ENCODE data around the gene NRXN3.

Gene NRXN3

DNA sequence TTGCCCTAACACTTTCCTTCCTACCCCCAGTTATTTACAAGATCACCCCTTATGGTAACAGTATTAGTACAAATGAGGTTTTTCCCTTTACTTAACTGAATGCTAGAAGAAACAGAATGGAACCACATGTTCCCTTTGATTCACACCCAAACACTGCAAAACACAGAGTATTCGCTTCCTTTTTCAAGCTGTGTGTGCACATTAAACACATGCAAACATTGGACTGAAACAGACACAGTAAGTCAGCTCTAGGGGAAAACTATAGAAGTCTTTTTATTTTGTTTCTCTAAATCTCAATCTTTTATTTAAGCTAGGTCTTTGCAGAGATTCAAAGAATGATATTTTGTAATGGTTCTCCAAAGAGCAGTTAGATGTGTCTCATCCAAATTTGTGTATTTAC lies 1312.7 kb downstream of the NRXN3 start:
- H3K4me3 ChIP-seq (ENCODE audit: low read depth in 1 of 2, low read length in 2 of 2) = no peak overlapping the region
- no peaks in the 10 kb centered on the region for H3K9me3 ChIP-seq (ENCODE audit: low read length)
- no peak overlapping the region for H3K27ac ChIP-seq (ENCODE audit: low read depth, low read length)
- no peaks in the 10 kb centered on the region for H3K36me3 ChIP-seq (ENCODE audit: insufficient read depth, low read length)
- H3K4me1 ChIP-seq (ENCODE audit: insufficient read depth, low read length) = no peaks in the 10 kb centered on the region
- H3K27me3 ChIP-seq (ENCODE audit: control insufficient read depth in 1 of 2, insufficient read depth in 2 of 2, low read length in 2 of 2) = no peaks in the 10 kb centered on the region
- no peak overlapping the region for H3K9ac ChIP-seq (ENCODE audit: low read length)

DNA sequence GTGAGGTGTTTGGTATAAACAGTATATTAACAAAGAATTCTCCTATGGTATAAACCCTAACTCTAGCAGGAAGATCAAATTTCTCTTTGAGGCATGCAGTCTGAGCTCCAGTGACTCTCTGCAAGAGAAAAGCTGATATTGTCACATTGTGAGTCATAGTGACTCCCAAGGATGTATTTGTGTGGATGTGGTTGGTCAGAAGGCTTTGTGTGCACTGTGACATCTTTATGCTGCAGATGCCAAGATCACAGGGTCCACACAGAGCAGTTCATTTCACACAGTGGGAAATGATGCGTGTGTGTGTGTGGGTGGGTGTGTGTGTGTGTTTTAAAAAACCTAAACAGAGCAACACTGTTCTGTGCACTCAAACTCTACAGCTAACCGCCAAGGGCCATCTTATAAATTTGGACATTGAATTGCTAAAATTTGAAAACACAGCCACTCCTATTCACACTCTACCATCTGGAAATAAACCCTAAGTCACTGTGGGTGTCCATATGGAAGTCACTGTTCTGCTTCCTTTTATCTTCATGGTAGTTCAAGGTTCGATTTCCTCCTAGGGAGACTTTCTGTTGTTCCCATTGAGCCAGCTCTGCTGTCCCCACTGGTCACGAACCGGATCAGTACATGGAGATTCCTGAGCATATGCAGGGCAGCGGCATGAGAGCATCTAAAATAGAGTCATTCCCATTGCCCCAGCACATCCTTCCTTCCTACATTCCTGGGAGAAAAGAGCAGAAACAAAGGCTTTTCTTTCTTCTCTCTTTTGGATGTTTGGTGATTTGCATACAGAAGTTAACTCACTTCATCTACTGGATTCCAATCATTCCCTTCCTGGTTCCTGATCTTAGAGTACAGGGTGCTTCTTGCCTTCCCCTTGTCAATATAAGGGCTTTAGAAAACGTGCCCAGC lies 1313.6 kb downstream of the NRXN3 start:
- H3K9me3 ChIP-seq (ENCODE audit: low read length) = no peaks in the 10 kb centered on the region
- no peak overlapping the region for H3K27ac ChIP-seq (ENCODE audit: low read depth, low read length)
- no peak overlapping the region for H3K4me3 ChIP-seq (ENCODE audit: low read depth in 1 of 2, low read length in 2 of 2)
- no peak overlapping the region for H3K9ac ChIP-seq (ENCODE audit: low read length)
- no peaks in the 10 kb centered on the region for H3K4me1 ChIP-seq (ENCODE audit: insufficient read depth, low read length)
- no peaks in the 10 kb centered on the region for H3K36me3 ChIP-seq (ENCODE audit: insufficient read depth, low read length)
- no peaks in the 10 kb centered on the region for H3K27me3 ChIP-seq (ENCODE audit: control insufficient read depth in 1 of 2, insufficient read depth in 2 of 2, low read length in 2 of 2)

DNA sequence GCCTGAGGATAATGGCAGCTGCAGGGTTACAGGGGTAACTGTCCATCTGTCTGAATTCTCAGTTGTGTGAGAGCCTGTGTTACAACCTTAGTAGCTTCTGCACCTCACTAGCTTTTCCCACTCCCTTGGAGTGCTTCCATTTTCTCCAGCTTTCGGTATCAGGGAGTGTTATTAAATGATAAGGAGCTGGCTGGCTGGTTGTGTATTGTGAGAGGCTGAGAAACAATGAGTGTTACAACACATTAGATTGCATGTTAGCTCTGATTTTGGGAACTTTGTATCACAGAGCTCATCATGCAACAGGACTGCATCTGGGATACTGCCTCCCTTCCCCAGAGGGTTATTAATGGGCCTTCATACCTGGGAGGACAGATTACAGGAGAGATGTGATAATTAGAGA lies 1317.5 kb downstream of the NRXN3 start:
- no peaks in the 10 kb centered on the region for H3K27me3 ChIP-seq (ENCODE audit: control insufficient read depth in 1 of 2, insufficient read depth in 2 of 2, low read length in 2 of 2)
- no peaks in the 10 kb centered on the region for H3K9me3 ChIP-seq (ENCODE audit: low read length)
- no peak overlapping the region for H3K4me3 ChIP-seq (ENCODE audit: low read depth in 1 of 2, low read length in 2 of 2)
- no peak overlapping the region for H3K9ac ChIP-seq (ENCODE audit: low read length)
- no peaks in the 10 kb centered on the region for H3K4me1 ChIP-seq (ENCODE audit: insufficient read depth, low read length)
- no peak overlapping the region for H3K27ac ChIP-seq (ENCODE audit: low read depth, low read length)
- no peaks in the 10 kb centered on the region for H3K36me3 ChIP-seq (ENCODE audit: insufficient read depth, low read length)

DNA sequence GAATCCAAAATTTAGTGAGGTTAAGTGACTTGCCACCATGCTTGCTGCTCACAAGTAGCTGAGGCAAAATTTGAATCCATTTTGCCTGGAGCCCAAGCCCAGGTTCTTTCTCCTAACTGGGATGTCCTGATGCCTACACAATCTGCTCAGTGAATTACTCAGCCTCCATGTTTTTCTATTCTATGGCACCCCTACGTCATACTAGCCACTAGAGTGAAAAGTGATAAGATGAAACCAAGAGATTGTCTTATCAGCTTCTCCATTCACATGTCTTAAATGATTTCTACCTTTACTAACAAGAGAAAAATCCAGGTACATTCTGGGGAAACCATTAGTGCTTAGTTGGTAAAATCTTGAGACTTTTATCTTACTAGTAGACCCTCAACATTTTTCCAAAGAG lies 1321.0 kb downstream of the NRXN3 start:
- H3K27me3 ChIP-seq (ENCODE audit: control insufficient read depth in 1 of 2, insufficient read depth in 2 of 2, low read length in 2 of 2) = no peaks in the 10 kb centered on the region
- H3K27ac ChIP-seq (ENCODE audit: low read depth, low read length) = no peak overlapping the region
- no peak overlapping the region for H3K9ac ChIP-seq (ENCODE audit: low read length)
- H3K4me1 ChIP-seq (ENCODE audit: insufficient read depth, low read length) = no peaks in the 10 kb centered on the region
- no peak overlapping the region for H3K4me3 ChIP-seq (ENCODE audit: low read depth in 1 of 2, low read length in 2 of 2)
- H3K36me3 ChIP-seq (ENCODE audit: insufficient read depth, low read length) = no peaks in the 10 kb centered on the region
- H3K9me3 ChIP-seq (ENCODE audit: low read length) = no peaks in the 10 kb centered on the region

DNA sequence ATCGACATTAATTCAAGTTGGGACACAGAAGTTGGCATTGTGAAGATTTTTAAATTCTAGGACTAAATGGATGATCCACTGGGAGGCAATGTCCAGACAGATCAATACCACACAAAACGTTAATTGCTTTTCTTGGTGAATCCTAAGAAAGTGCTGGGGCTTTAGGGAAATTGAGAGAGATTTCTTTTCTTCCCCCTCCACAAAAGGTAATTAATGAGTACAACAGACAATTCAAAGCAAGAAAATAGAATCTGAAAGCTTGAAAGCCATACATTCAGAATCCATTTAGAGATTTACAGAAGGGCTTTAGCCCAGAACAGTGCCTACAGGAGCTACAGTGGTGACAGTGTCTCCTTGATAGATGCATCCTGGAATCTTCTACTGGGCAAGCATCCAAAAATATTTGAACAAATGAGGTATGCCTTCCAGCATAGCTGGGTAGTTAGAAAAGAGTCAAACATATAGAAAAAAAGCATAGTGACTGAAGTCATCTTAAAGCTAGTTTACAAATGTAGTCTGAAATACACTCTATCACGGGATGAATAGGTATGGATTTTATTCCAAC lies 1323.0 kb downstream of the NRXN3 start:
- Histone ChIP-seq H3K9ac (ENCODE audit: low read length) (no peak overlapping the region), H3K9me3 (ENCODE audit: low read length) (no peaks in the 10 kb centered on the region), H3K27ac (ENCODE audit: low read depth, low read length) (no peak overlapping the region), H3K4me1 (ENCODE audit: insufficient read depth, low read length) (no peaks in the 10 kb centered on the region), H3K36me3 (ENCODE audit: insufficient read depth, low read length) (no peaks in the 10 kb centered on the region), H3K27me3 (ENCODE audit: control insufficient read depth in 1 of 2, insufficient read depth in 2 of 2, low read length in 2 of 2) (no peaks in the 10 kb centered on the region), H3K4me3 (ENCODE audit: low read depth in 1 of 2, low read length in 2 of 2) (no peak overlapping the region)

DNA sequence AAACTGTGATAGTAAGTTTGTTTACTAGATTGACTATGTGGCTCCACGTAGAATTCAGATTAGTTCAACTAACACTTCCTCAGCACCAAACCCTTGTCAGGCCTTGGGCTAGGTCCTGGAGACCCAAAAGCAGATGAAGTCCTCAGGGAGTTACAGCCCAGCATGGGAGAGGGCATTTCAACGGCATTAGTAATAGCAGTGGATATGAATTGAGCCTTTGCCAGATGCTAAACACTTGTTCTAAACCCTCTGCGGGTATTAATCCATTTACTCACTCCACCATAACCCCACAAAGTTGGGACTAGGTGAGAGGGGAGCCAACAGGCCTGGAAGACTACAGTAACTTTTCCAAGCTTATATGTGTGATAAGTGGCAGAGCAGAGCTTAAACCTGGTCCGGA lies 1326.5 kb downstream of the NRXN3 start:
- Histone ChIP-seq H3K36me3 (ENCODE audit: insufficient read depth, low read length) (no peaks in the 10 kb centered on the region), H3K4me3 (ENCODE audit: low read depth in 1 of 2, low read length in 2 of 2) (no peak overlapping the region), H3K4me1 (ENCODE audit: insufficient read depth, low read length) (no peaks in the 10 kb centered on the region), H3K9me3 (ENCODE audit: low read length) (no peaks in the 10 kb centered on the region), H3K9ac (ENCODE audit: low read length) (no peak overlapping the region), H3K27me3 (ENCODE audit: control insufficient read depth in 1 of 2, insufficient read depth in 2 of 2, low read length in 2 of 2) (no peaks in the 10 kb centered on the region), H3K27ac (ENCODE audit: low read depth, low read length) (no peak overlapping the region)

DNA sequence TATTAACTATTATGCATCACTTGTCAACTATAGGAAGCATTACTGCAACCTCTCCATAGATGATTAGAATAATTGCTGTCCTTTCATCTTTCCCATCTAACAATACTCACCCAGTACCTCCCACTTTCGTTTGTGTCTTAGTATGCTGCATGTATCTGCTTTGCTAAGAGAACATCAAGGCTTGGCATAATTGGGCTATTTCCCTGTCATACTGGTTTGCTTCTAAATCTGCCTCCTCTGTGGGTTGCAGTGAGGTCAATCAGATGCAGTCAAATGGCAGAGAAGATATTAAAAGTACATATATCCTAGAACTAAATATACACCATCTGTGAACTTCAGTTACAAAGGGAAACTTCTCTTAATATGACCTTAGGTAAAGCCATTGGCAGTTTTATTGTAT lies 1330.3 kb downstream of the NRXN3 start:
- Histone ChIP-seq H3K36me3 (ENCODE audit: insufficient read depth, low read length) (no peaks in the 10 kb centered on the region), H3K27me3 (ENCODE audit: control insufficient read depth in 1 of 2, insufficient read depth in 2 of 2, low read length in 2 of 2) (no peaks in the 10 kb centered on the region), H3K4me1 (ENCODE audit: insufficient read depth, low read length) (no peaks in the 10 kb centered on the region), H3K9me3 (ENCODE audit: low read length) (no peaks in the 10 kb centered on the region), H3K4me3 (ENCODE audit: low read depth in 1 of 2, low read length in 2 of 2) (no peak overlapping the region), H3K27ac (ENCODE audit: low read depth, low read length) (no peak overlapping the region), H3K9ac (ENCODE audit: low read length) (no peak overlapping the region)

DNA sequence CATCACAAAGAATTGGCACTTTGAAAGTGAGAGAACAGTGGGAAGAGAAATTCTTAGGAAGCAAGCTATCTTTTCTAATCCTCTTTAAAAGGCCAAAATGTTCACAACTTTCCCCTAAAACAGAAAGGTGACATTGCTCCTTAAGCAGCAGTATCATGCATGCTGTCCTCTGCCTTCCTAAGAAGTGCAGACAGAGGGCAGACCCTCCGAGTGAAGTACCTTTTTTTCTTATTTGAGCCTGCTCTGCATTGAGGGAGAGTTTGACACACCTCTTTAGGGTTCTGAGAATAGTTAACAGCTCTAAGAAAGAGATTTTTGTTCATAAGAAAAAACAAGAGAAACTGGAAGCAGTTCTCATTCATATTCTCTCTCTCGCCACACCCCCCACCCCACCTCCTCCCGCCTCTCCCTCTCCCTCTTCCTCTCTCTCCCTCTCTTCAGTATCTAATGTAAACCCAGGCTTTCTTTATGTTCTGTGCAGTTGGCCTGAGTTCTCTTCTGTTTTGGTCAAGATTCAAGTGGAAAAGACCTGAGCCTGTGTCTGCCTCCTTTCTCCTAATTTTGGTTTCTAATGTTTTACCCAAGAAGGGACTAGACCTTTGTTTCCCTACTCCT lies 1332.1 kb downstream of the NRXN3 start:
- no peaks in the 10 kb centered on the region for H3K36me3 ChIP-seq (ENCODE audit: insufficient read depth, low read length)
- H3K27ac ChIP-seq (ENCODE audit: low read depth, low read length) = no peak overlapping the region
- H3K27me3 ChIP-seq (ENCODE audit: control insufficient read depth in 1 of 2, insufficient read depth in 2 of 2, low read length in 2 of 2) = no peaks in the 10 kb centered on the region
- no peak overlapping the region for H3K4me3 ChIP-seq (ENCODE audit: low read depth in 1 of 2, low read length in 2 of 2)
- H3K4me1 ChIP-seq (ENCODE audit: insufficient read depth, low read length) = no peaks in the 10 kb centered on the region
- no peaks in the 10 kb centered on the region for H3K9me3 ChIP-seq (ENCODE audit: low read length)
- H3K9ac ChIP-seq (ENCODE audit: low read length) = no peak overlapping the region

DNA sequence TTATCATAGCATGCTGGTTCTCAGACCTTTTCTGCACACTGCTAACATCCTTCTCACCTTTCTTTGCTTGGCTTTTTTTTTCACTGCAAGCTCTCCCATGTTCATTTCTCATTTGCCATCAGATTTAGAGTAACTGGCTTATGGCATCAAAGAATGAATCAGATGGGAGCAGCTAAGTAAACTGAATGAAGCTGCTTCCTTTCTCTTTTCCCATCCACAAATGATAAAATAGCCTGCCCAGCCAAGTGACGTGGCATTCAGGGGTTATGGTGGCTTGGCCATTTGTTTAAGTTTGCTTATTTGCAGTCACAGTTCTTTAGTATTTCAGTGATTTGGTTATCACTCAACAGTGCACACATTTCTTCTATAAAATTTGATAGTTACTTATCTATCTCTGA lies 1332.6 kb downstream of the NRXN3 start:
- Histone ChIP-seq H3K4me3 (ENCODE audit: low read depth in 1 of 2, low read length in 2 of 2) (no peak overlapping the region), H3K9me3 (ENCODE audit: low read length) (no peaks in the 10 kb centered on the region), H3K9ac (ENCODE audit: low read length) (no peak overlapping the region), H3K4me1 (ENCODE audit: insufficient read depth, low read length) (no peaks in the 10 kb centered on the region), H3K27ac (ENCODE audit: low read depth, low read length) (no peak overlapping the region), H3K36me3 (ENCODE audit: insufficient read depth, low read length) (no peaks in the 10 kb centered on the region), H3K27me3 (ENCODE audit: control insufficient read depth in 1 of 2, insufficient read depth in 2 of 2, low read length in 2 of 2) (no peaks in the 10 kb centered on the region)

DNA sequence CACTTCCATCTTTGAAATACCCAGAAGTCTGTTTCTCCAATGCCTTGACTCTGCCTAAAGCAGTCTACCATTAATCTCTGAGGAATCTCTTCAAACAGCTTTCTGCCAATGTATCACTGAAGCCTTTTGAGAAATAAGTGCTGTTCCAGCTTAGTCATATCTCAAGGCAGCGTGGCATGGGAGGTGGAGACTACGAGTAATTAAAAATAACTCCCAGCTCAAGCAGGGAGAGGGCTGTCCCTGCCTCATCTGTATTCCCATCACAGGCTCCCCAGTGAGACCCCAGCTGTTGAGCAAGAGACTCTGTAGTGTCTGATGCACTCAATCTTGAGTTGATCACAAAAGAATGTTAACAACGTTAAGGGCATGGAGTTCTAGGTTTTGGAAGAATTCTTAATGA lies 1340.5 kb downstream of the NRXN3 start:
- H3K27me3 ChIP-seq (ENCODE audit: control insufficient read depth in 1 of 2, insufficient read depth in 2 of 2, low read length in 2 of 2) = no peaks in the 10 kb centered on the region
- H3K36me3 ChIP-seq (ENCODE audit: insufficient read depth, low read length) = no peaks in the 10 kb centered on the region
- H3K4me3 ChIP-seq (ENCODE audit: low read depth in 1 of 2, low read length in 2 of 2) = no peak overlapping the region
- H3K27ac ChIP-seq (ENCODE audit: low read depth, low read length) = no peak overlapping the region
- H3K4me1 ChIP-seq (ENCODE audit: insufficient read depth, low read length) = peaks cover under 1% of the 10 kb centered on the region
- H3K9ac ChIP-seq (ENCODE audit: low read length) = no peak overlapping the region
- H3K9me3 ChIP-seq (ENCODE audit: low read length) = no peaks in the 10 kb centered on the region

DNA sequence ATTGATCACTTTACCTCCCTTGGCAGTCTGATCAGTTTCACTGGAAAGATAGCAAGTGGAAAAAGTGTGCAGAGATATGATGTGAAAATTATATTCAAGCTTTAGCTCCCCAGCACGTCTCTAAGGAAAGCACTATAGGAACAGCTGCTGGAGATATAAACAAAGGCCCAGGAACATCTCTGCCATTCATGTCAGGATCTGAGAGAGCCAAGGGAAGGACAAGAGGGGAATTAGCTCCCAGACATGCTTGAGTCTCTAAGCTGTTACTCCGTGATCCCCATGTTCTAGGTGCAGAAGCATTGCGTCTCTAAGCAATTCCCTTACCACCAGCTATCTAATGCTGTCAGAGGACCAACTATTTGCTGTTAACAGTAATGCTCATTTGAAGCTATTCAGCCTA lies 1341.0 kb downstream of the NRXN3 start:
- Histone ChIP-seq H3K27me3 (ENCODE audit: control insufficient read depth in 1 of 2, insufficient read depth in 2 of 2, low read length in 2 of 2) (no peaks in the 10 kb centered on the region), H3K9me3 (ENCODE audit: low read length) (no peaks in the 10 kb centered on the region), H3K9ac (ENCODE audit: low read length) (no peak overlapping the region), H3K36me3 (ENCODE audit: insufficient read depth, low read length) (no peaks in the 10 kb centered on the region), H3K4me1 (ENCODE audit: insufficient read depth, low read length) (peaks cover 5% of the 10 kb centered on the region), H3K27ac (ENCODE audit: low read depth, low read length) (no peak overlapping the region), H3K4me3 (ENCODE audit: low read depth in 1 of 2, low read length in 2 of 2) (no peak overlapping the region)

Measured in muscle layer of colon (tissue), 2 donors.